Measurements from ENCODE around the gene DAND5. TPM values are rescaled to one million over a fixed set of nuclear protein-coding genes. Genes with fewer than 3 reads are reported as not detected.
"Not testable (repeated sequence)": the region's sequence is repeated elsewhere in the genome, so short reads cannot be mapped to it uniquely, and the experiment has no call there.

DAND5 gene
- total RNA-seq, 2 donors from 2014 or later: 1.8 TPM; not detected in 1

DNA sequence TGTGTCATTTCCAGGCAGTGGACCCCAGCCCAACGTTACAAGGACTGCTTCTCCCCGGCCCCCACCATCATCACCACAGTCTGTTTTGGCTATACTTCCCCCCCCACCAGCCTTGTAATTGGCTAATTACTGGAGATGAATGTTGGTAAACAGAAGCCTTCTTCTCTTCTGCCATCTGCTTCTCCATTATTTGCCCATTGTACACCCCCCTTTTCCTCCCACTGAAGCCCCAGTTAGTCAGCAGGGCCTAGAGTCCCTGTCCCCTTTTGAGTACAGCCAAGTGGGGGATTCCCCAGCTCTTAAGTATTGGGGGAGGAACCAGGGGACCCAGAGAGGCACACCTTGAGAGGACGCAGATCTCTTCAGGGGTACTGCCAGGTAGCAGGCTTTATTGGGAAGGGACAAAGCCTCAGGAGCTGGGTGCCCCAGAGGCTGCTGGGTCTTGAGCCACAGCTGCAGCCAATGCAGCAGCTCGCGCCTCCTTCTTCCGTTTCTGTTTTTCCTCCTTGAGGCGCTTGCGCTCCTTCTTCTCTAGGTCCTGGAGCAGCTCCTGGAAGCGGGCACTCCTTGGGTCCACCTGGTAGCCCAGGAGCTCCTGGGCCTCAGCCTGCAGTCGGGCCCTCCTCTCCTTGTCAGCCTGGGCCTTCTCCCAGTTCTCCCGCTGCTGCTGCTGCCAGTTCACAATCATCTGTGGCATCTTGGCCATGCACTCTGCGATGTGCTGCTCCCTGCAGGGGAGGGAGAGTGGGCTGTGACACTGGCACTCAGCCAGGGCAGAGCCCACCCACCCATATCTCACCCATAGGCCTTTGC, 15.4 kb upstream of the DAND5 start:
- H3K9me3 ChIP-seq: no peaks in the 10 kb centered on the region
- no peak overlapping the region for H3K4me3 ChIP-seq
- no peaks in the 10 kb centered on the region for H3K27me3 ChIP-seq (replicated peaks; ENCODE audit: insufficient read depth)
- no peak for DNase-seq (ENCODE audit: low spot score)
- 52% methylated on average over 12 of the region's 12 CpGs for WGBS
- TF ChIP-seq POLR2A (IDR thresholded peaks at IDR 0.05): no peak
- no peak for TF ChIP-seq POLR2AphosphoS5 (IDR thresholded peaks at IDR 0.05)
- TF ChIP-seq, protein P1, sequence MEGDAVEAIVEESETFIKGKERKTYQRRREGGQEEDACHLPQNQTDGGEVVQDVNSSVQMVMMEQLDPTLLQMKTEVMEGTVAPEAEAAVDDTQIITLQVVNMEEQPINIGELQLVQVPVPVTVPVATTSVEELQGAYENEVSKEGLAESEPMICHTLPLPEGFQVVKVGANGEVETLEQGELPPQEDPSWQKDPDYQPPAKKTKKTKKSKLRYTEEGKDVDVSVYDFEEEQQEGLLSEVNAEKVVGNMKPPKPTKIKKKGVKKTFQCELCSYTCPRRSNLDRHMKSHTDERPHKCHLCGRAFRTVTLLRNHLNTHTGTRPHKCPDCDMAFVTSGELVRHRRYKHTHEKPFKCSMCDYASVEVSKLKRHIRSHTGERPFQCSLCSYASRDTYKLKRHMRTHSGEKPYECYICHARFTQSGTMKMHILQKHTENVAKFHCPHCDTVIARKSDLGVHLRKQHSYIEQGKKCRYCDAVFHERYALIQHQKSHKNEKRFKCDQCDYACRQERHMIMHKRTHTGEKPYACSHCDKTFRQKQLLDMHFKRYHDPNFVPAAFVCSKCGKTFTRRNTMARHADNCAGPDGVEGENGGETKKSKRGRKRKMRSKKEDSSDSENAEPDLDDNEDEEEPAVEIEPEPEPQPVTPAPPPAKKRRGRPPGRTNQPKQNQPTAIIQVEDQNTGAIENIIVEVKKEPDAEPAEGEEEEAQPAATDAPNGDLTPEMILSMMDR (IDR thresholded peaks at IDR 0.05): no peak
- peaks cover 5 to 22% of the 10 kb centered on the region in 2 donors for H3K36me3 ChIP-seq
- H3K27ac ChIP-seq: no peak overlapping the region
- intact Hi-C loops (cut with DNase I): no loop called here
- H3K4me1 ChIP-seq (replicated peaks): peaks cover 6% of the 10 kb centered on the region

DNA sequence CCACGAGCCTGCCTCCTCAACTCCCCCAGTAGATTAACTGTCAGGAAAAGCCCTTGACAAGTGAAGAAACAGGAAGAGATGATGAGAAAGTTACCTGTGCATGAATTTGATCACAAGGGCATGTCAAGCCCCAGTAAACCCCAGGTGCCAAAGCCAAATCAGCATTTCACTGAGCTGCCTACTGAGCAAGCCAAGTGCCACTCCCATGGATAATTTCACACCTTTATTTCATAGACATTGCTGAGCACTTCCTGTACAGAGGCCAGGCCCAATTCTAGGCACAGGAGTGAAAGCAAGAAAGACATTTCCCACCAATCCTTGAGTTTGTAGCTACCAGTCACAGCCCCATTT, 14.8 kb upstream of the DAND5 start:
- H3K36me3 ChIP-seq: peaks cover 0 to 16% of the 10 kb centered on the region in 2 donors

DNA sequence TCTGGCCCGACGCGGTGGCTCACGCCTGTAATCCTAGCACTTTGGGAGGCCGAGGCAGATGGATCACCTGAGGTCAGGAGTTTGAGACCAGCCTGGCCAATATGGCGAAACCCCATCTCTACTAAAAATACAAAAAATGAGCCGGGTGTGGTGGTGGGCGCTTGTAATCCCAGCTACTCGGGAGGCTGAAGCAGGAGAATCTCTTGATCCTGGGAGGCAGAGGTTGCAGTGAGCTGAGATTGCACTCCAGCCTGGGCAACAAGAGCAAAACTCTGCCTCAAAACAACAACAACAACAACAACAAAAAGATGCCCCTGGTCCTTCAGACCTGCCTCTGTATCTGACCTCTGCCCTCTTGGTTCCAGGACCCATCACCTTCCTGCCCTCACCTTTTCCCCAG, 13.8 kb upstream of the DAND5 start:
- H3K4me3 ChIP-seq; H3K4me1 ChIP-seq (replicated peaks); H3K27me3 ChIP-seq (replicated peaks; ENCODE audit: insufficient read depth); DNase-seq (ENCODE audit: low spot score); intact Hi-C loops (cut with DNase I); H3K9me3 ChIP-seq: not testable (repeated sequence)
- WGBS: 90% methylated on average over 9 of the region's 9 CpGs
- Histone ChIP-seq H3K36me3 (peaks cover 0 to 15% of the 10 kb centered on the region in 2 donors), H3K27ac (peak overlapping the region in 1 of 2 donors; percentile 95)

More for the DNA sequence above, 14.8 kb upstream of the DAND5 start:
- Histone ChIP-seq H3K27ac (no peak overlapping the region), H3K27me3 (replicated peaks; ENCODE audit: insufficient read depth) (no peaks in the 10 kb centered on the region), H3K4me1 (replicated peaks) (peaks cover 6% of the 10 kb centered on the region), H3K9me3 (no peaks in the 10 kb centered on the region), H3K4me3 (no peak overlapping the region)
- TF ChIP-seq POLR2AphosphoS5 (IDR thresholded peaks at IDR 0.05) (no peak), POLR2A (IDR thresholded peaks at IDR 0.05) (no peak)
- TF ChIP-seq, protein P1 (IDR thresholded peaks at IDR 0.05): no peak
- intact Hi-C loops (cut with DNase I): no loop called here
- 25% methylated on average over 1 of the region's 1 CpG for WGBS
- DNase-seq (ENCODE audit: low spot score): no peak

DNA sequence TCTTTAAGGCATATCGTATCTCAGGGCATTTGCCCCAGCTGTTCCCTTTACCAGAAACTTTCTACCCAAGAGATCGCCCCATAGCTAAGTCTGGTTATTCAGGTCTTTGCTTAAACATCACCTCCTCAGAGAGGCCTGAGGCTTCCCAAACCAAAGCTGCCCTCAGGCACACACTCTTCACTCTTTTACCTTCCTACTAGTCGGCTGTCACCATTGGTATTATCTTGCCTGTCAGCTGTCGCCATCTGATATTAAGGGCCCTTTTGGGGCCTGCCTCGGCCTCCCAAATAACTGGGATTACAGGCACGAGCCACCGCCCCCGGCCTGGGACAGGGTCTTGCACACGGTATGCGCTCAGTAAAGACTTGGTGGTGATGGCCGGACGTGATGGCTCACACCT, 13.4 kb upstream of the DAND5 start:
- no peaks in the 10 kb centered on the region for H3K9me3 ChIP-seq
- H3K27me3 ChIP-seq (replicated peaks; ENCODE audit: insufficient read depth): no peaks in the 10 kb centered on the region
- peak overlapping the region; percentile 70 to 97 for H3K4me3 ChIP-seq
- TF ChIP-seq, protein P1 (IDR thresholded peaks at IDR 0.05): no peak
- TF ChIP-seq POLR2A (IDR thresholded peaks at IDR 0.05) (no peak), POLR2AphosphoS5 (IDR thresholded peaks at IDR 0.05) (no peak)
- DNase-seq (ENCODE audit: low spot score): no peak
- peaks cover 0 to 15% of the 10 kb centered on the region in 2 donors for H3K36me3 ChIP-seq
- intact Hi-C loops (cut with DNase I): no loop called here
- peaks cover 6% of the 10 kb centered on the region for H3K4me1 ChIP-seq (replicated peaks)
- peak overlapping the region; percentile 86 to 95 for H3K27ac ChIP-seq
- WGBS: 56% methylated on average over 12 of the region's 12 CpGs

DNA sequence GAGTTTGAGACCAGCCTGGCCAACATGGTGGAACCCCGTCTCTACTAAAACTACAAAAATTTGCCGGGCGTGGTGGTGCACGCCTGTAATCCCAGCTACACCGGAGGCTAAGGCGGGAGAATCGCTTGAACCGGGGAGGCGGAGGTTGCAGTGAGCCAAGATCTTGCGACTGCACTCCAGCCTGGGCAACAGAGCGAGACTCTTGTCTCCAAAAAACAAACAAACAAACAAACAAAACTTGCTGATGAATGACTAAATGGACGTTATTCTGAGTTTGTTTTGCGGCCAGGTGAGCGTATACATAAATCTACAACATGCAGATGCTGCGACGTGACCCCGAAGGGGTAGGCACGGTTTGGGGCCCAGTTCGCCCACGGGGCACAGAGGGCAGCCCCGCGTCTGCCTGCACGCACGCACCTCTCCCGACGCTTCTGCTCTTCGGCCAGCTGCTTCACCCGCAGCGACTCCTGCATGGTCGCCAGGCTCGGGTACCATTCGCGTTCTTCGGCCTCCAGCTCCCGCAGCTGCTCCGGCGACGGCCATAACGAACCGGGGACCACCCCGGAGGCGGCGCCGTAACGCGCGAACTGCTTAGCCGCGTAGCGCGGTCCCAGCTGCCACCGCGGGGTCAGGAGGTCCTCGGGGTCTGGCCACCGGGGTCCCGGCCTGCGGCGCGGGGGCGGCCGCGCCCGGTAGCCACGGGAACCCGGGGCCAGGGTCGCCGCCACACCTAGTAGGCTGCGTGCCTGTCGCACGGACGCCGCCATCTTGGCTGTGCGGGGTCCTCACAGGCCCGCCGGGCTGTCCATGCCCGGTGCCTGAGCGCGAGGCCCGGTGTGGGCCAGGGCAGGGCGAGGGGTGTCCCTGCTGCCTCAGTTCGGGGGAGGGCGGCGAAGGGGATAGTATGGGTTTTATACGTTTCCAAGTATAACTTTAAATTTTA, 12.7 kb upstream of the DAND5 start, which contains the start of gene GADD45GIP1:
TSS of gene GADD45GIP1 (minus strand) at position 778 of the 943 bp plus-strand sequence. CDS start at position 767, 11 bp downstream.
- intact Hi-C loops (cut with DNase I): no loop called here
- peak; percentile 44 for DNase-seq (ENCODE audit: low spot score)
- Histone ChIP-seq H3K9me3 (no peaks in the 10 kb centered on the region), H3K4me3 (peak within 1 kb of the TSS; percentile 70 to 97), H3K4me1 (replicated peaks) (peaks cover 6% of the 10 kb centered on the region), H3K27ac (peak within 1 kb of the TSS; percentile 86 to 95), H3K27me3 (replicated peaks; ENCODE audit: insufficient read depth) (no peaks in the 10 kb centered on the region), H3K36me3 (peaks cover 0 to 15% of the 10 kb centered on the region in 2 donors)
- WGBS: 5% methylated on average over 67 of the region's 84 CpGs
- TF ChIP-seq POLR2AphosphoS5 (IDR thresholded peaks at IDR 0.05): peak; percentile 16
- TF ChIP-seq, protein P1 (IDR thresholded peaks at IDR 0.05): no peak
- no peak for TF ChIP-seq POLR2A (IDR thresholded peaks at IDR 0.05)

DNA sequence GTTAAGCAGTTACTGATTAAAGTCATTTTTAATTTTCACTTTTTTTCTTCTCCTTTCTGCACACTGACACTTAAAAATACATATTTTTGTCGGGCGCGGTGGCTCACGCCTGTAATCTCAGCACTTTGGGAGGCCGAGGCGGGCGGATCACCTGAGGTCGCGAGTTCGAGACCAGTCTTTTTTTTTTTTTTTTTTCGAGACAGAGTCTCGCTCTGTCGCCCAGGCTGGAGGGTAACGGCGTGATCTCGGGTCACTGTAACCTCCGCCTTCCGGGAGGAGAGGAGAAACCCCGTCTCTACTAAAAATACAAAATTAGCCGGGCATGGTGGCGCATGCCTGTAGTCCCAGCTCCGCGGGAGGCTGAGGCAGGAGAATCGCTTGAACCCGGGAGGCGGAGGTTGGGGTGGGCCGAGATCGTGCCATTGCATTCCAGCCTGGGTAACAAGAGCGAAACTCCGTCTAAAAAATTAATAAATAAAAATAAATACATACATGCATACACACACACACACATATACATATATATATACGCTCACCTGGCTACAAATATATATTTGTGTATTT, 11.9 kb upstream of the DAND5 start:
- Histone ChIP-seq H3K4me3 (peak overlapping the region; percentile 70 to 97), H3K27ac (peak overlapping the region; percentile 86 to 95), H3K36me3 (peaks cover 0 to 15% of the 10 kb centered on the region in 2 donors)
- intact Hi-C loops (cut with DNase I); H3K4me1 ChIP-seq (replicated peaks); H3K27me3 ChIP-seq (replicated peaks; ENCODE audit: insufficient read depth); H3K9me3 ChIP-seq; DNase-seq (ENCODE audit: low spot score): not testable (repeated sequence)
- 41% methylated on average over 31 of the region's 31 CpGs for WGBS
